H1 (cell line): Measurements from ENCODE around the gene KLHL26.

ENCODE experiments used
- TF ChIP-seq, protein P1 (sequence below): IDR thresholded peaks from 2 replicates; pipeline ENCODE4 v1.6.1; 2012; ENCODE audit warnings: inconsistent platforms
- TF ChIP-seq, protein P2 (sequence below): IDR thresholded peaks from 2 replicates; pipeline ENCODE4 v1.6.1; 2011; ENCODE audit warnings: low read depth, mild to moderate bottlenecking, low read length; ENCODE audit not compliant: insufficient read depth
- TF ChIP-seq, protein P3 (sequence below), 3 experiments: IDR thresholded peaks; 1 replicate in 2 of 3; 2 replicates in 1 of 3; pipeline versions ENCODE4 v1.5.1 to v1.6.1; 2011; ENCODE audit warnings: low read length in 3 of 3, mild to moderate bottlenecking in 3 of 3, inconsistent platforms in 2 of 3, low read depth in 1 of 3, moderate library complexity in 1 of 3; ENCODE audit not compliant: insufficient read depth in 1 of 3; ENCODE audit errors: control extremely low read depth in 1 of 3

GRCh38 chr19:18613589-18614234 is 23.1 kb upstream of the KLHL26 start:
- TF ChIP-seq, protein P1, sequence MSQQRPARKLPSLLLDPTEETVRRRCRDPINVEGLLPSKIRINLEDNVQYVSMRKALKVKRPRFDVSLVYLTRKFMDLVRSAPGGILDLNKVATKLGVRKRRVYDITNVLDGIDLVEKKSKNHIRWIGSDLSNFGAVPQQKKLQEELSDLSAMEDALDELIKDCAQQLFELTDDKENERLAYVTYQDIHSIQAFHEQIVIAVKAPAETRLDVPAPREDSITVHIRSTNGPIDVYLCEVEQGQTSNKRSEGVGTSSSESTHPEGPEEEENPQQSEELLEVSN = no peak
- TF ChIP-seq, protein P2, sequence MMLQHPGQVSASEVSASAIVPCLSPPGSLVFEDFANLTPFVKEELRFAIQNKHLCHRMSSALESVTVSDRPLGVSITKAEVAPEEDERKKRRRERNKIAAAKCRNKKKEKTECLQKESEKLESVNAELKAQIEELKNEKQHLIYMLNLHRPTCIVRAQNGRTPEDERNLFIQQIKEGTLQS = no peak
- TF ChIP-seq, protein P3, sequence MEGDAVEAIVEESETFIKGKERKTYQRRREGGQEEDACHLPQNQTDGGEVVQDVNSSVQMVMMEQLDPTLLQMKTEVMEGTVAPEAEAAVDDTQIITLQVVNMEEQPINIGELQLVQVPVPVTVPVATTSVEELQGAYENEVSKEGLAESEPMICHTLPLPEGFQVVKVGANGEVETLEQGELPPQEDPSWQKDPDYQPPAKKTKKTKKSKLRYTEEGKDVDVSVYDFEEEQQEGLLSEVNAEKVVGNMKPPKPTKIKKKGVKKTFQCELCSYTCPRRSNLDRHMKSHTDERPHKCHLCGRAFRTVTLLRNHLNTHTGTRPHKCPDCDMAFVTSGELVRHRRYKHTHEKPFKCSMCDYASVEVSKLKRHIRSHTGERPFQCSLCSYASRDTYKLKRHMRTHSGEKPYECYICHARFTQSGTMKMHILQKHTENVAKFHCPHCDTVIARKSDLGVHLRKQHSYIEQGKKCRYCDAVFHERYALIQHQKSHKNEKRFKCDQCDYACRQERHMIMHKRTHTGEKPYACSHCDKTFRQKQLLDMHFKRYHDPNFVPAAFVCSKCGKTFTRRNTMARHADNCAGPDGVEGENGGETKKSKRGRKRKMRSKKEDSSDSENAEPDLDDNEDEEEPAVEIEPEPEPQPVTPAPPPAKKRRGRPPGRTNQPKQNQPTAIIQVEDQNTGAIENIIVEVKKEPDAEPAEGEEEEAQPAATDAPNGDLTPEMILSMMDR (IDR thresholded peaks at IDR 0.05; ENCODE audit: control extremely low read depth in 1 of 3, insufficient read depth in 1 of 3, low read depth in 1 of 3, low read length in 3 of 3) = no peak
